HG03175 (cell line): ENCODE measurements around the gene DNASE2.
A peak's percentile ranks its signal among the peaks of the same experiment; 100 is the strongest.
"Not testable (repeated sequence)": the region's sequence is repeated elsewhere in the genome, so short reads cannot be mapped to it uniquely, and the experiment has no call there.

ENCODE experiments used
- ATAC-seq: cut with Tn5 transposase; IDR thresholded peaks from one replicate; pipeline ENCODE4 v1.9.1; 2021; ENCODE audit warnings: mild to moderate bottlenecking, moderate library complexity; ENCODE audit not compliant: unreplicated experiment

DNASE2 gene

GRCh38 chr19:12881172-12881808 is at the start of gene DNASE2:
TSS of gene DNASE2 (minus strand) at chr19:12881449. CDS start at chr19:12881375, 74 bp downstream.
- peak; percentile 86 for ATAC-seq

- ATAC-seq, result no peak
These were observed 48.9 kb upstream of the DNASE2 start for GRCh38 chr19:12930002-12930645.

GRCh38 chr19:12924621-12925310 is 43.5 kb upstream of the DNASE2 start:
- ATAC-seq, result no peak

- ATAC-seq, result no peak
These were observed 41.7 kb upstream of the DNASE2 start for GRCh38 chr19:12922959-12923358.

GRCh38 chr19:12921047-12921446 is 39.8 kb upstream of the DNASE2 start:
- no peak for ATAC-seq

GRCh38 chr19:12918253-12918652 is 37.0 kb upstream of the DNASE2 start:
- ATAC-seq, result no peak

- not testable (repeated sequence) for ATAC-seq
These were observed 34.6 kb upstream of the DNASE2 start for GRCh38 chr19:12915860-12916259.

GRCh38 chr19:12913851-12914690 is 32.8 kb upstream of the DNASE2 start:
- no peak for ATAC-seq

GRCh38 chr19:12913011-12913561 is 31.8 kb upstream of the DNASE2 start:
- ATAC-seq, result no peak

- no peak for ATAC-seq
These were observed 31.3 kb upstream of the DNASE2 start for GRCh38 chr19:12912571-12912970.

- ATAC-seq, result no peak
These were observed 25.9 kb upstream of the DNASE2 start for GRCh38 chr19:12907166-12907565.

- ATAC-seq, result peak; percentile 77
These were observed 18.8 kb upstream of the DNASE2 start for GRCh38 chr19:12899891-12900518.

GRCh38 chr19:12896460-12896859 is 15.2 kb upstream of the DNASE2 start:
- no peak for ATAC-seq

GRCh38 chr19:12893582-12893981 is 12.3 kb upstream of the DNASE2 start:
- ATAC-seq, result no peak

- no peak for ATAC-seq
These were observed 10.3 kb upstream of the DNASE2 start for GRCh38 chr19:12891553-12892021.

GRCh38 chr19:12890787-12891552 is 9.7 kb upstream of the DNASE2 start, which contains the start of gene GCDH:
TSS of gene GCDH (plus strand) at chr19:12891160. CDS start at chr19:12891305, 145 bp downstream.
- ATAC-seq, result peak; percentile 93

- not testable (repeated sequence) for ATAC-seq
These were observed 9.1 kb upstream of the DNASE2 start for GRCh38 chr19:12890299-12890786.

- ATAC-seq, result no peak
These were observed 6.9 kb upstream of the DNASE2 start for GRCh38 chr19:12888006-12888603.
